Stimulated activated naive B cell treated with anti-CD40 and anti-IgM and Interleukin-4, amounts not matched to agents 10 μg/mL and 1 μg/mL and 100 μg/mL, for 72 hours (primary cell): ENCODE data around the gene IFT74.

Experiments used
- ATAC-seq, 2 donors: fragments of 150-1000 bp; cut with Tn5 transposase; replicated peaks; 2 replicates each; pipeline ENCODE4 v1.10.0; 2021; ENCODE audit warnings: moderate library complexity in 1 of 2
- DNase-seq: peaks from one replicate; pipeline ENCODE4 v3.0.0; 2021
- H3K27ac Mint-ChIP-seq: one replicate; pipeline ENCODE4 v1.8.0; 2022; ENCODE audit warnings: mild to moderate bottlenecking, mixed read lengths
- H3K27me3 Mint-ChIP-seq, 2 donors: one replicate each; pipeline ENCODE4 v1.8.0; 2022; ENCODE audit warnings: mixed read lengths in 2 of 2
- H3K36me3 Mint-ChIP-seq, 2 donors: one replicate each; pipeline ENCODE4 v1.8.0; 2022; ENCODE audit warnings: mixed read lengths in 2 of 2, mild to moderate bottlenecking in 1 of 2
- H3K4me1 Mint-ChIP-seq, 2 donors: one replicate each; pipeline ENCODE4 v1.8.0; 2022; ENCODE audit warnings: mixed read lengths in 2 of 2, mild to moderate bottlenecking in 1 of 2
- H3K4me3 Mint-ChIP-seq, 2 donors: one replicate each; pipeline ENCODE4 v1.8.0; 2022; ENCODE audit warnings: mild to moderate bottlenecking in 2 of 2, mixed read lengths in 2 of 2, moderate library complexity in 1 of 2
- H3K9me3 Mint-ChIP-seq, 2 donors: one replicate each; pipeline ENCODE4 v1.8.0; 2022; ENCODE audit warnings: mixed read lengths in 2 of 2, mild to moderate bottlenecking in 1 of 2

IFT74 gene

GRCh38 chr9:27019589-27019988 lies 63.4 kb downstream of the IFT74 start:
- Mint-ChIP-seq H3K9me3 (no peaks in the 10 kb centered on the region), H3K27ac (no peak overlapping the region), H3K27me3 (no peaks in the 10 kb centered on the region), H3K36me3 (peaks cover 28 to 37% of the 10 kb centered on the region in 2 donors), H3K4me1 (peaks cover 0 to 5% of the 10 kb centered on the region in 2 donors), H3K4me3 (no peak overlapping the region)
- peak in 1 of 2 donors; percentile 41 for ATAC-seq
- DNase-seq: no peak

GRCh38 chr9:27022920-27023319 lies 66.7 kb downstream of the IFT74 start:
- no peaks in the 10 kb centered on the region for H3K27me3 Mint-ChIP-seq
- peaks cover 30 to 45% of the 10 kb centered on the region in 2 donors for H3K36me3 Mint-ChIP-seq
- ATAC-seq: peak; percentile 58 to 66
- no peak for DNase-seq
- H3K9me3 Mint-ChIP-seq: no peaks in the 10 kb centered on the region
- no peak overlapping the region for H3K4me3 Mint-ChIP-seq
- H3K4me1 Mint-ChIP-seq: peaks cover 0 to 5% of the 10 kb centered on the region in 2 donors
- H3K27ac Mint-ChIP-seq: no peak overlapping the region

GRCh38 chr9:27029186-27029585 lies 73.0 kb downstream of the IFT74 start:
- Mint-ChIP-seq H3K27ac (no peak overlapping the region), H3K9me3 (no peaks in the 10 kb centered on the region), H3K4me1 (no peaks in the 10 kb centered on the region), H3K36me3 (peaks cover 7 to 15% of the 10 kb centered on the region in 2 donors), H3K27me3 (no peaks in the 10 kb centered on the region), H3K4me3 (no peak overlapping the region)
- ATAC-seq (no peak), DNase-seq (no peak)

- ATAC-seq: peak; percentile 64
- H3K4me3 Mint-ChIP-seq: no peak overlapping the region
Observed at GRCh38 chr9:27033815-27034403, 77.7 kb downstream of the IFT74 start.

GRCh38 chr9:27037499-27037898 lies 81.3 kb downstream of the IFT74 start:
- Mint-ChIP-seq H3K27me3 (no peaks in the 10 kb centered on the region), H3K4me3 (no peak overlapping the region), H3K9me3 (no peaks in the 10 kb centered on the region), H3K36me3 (peaks cover 3 to 13% of the 10 kb centered on the region in 2 donors), H3K4me1 (no peaks in the 10 kb centered on the region), H3K27ac (no peak overlapping the region)
- no peak for DNase-seq
- no peak for ATAC-seq

More at GRCh38 chr9:27033815-27034403, 77.7 kb downstream of the IFT74 start:
- peak; percentile 13 for DNase-seq
- Mint-ChIP-seq H3K27me3 (no peaks in the 10 kb centered on the region), H3K9me3 (no peaks in the 10 kb centered on the region), H3K4me1 (no peaks in the 10 kb centered on the region), H3K36me3 (peaks cover 3 to 13% of the 10 kb centered on the region in 2 donors), H3K27ac (no peak overlapping the region)

GRCh38 chr9:27041746-27042145 lies 85.5 kb downstream of the IFT74 start:
- H3K27ac Mint-ChIP-seq: no peak overlapping the region
- no peak for DNase-seq
- H3K4me3 Mint-ChIP-seq: no peak overlapping the region

GRCh38 chr9:27042476-27042875 lies 86.3 kb downstream of the IFT74 start:
- no peaks in the 10 kb centered on the region for H3K4me1 Mint-ChIP-seq
- H3K4me3 Mint-ChIP-seq: no peak overlapping the region
- peaks cover 3 to 4% of the 10 kb centered on the region in 2 donors for H3K36me3 Mint-ChIP-seq
- ATAC-seq (no peak), DNase-seq (no peak)
- H3K9me3 Mint-ChIP-seq: no peaks in the 10 kb centered on the region
- H3K27ac Mint-ChIP-seq: no peak overlapping the region
- H3K27me3 Mint-ChIP-seq: no peaks in the 10 kb centered on the region

More at GRCh38 chr9:27041746-27042145, 85.5 kb downstream of the IFT74 start:
- Mint-ChIP-seq H3K27me3 (no peaks in the 10 kb centered on the region), H3K4me1 (no peaks in the 10 kb centered on the region), H3K9me3 (no peaks in the 10 kb centered on the region), H3K36me3 (peaks cover 3 to 9% of the 10 kb centered on the region in 2 donors)
- ATAC-seq: no peak

- no peaks in the 10 kb centered on the region for H3K36me3 Mint-ChIP-seq
- DNase-seq: no peak
- no peaks in the 10 kb centered on the region for H3K9me3 Mint-ChIP-seq
- ATAC-seq: no peak
- no peak overlapping the region for H3K4me3 Mint-ChIP-seq
- no peak overlapping the region for H3K27ac Mint-ChIP-seq
- H3K27me3 Mint-ChIP-seq: no peaks in the 10 kb centered on the region
- no peaks in the 10 kb centered on the region for H3K4me1 Mint-ChIP-seq
Observed at GRCh38 chr9:27043176-27043575, 87.0 kb downstream of the IFT74 start.

GRCh38 chr9:27047136-27047535 lies 90.9 kb downstream of the IFT74 start:
- Mint-ChIP-seq H3K36me3 (peaks cover 3 to 13% of the 10 kb centered on the region in 2 donors), H3K27me3 (no peaks in the 10 kb centered on the region), H3K9me3 (no peaks in the 10 kb centered on the region), H3K4me1 (no peaks in the 10 kb centered on the region), H3K27ac (no peak overlapping the region), H3K4me3 (no peak overlapping the region)
- ATAC-seq (no peak), DNase-seq (no peak)

- DNase-seq (no peak), ATAC-seq (no peak)
- no peak overlapping the region for H3K27ac Mint-ChIP-seq
- no peaks in the 10 kb centered on the region for H3K4me1 Mint-ChIP-seq
- no peaks in the 10 kb centered on the region for H3K9me3 Mint-ChIP-seq
- no peaks in the 10 kb centered on the region for H3K27me3 Mint-ChIP-seq
- H3K36me3 Mint-ChIP-seq: peaks cover 4 to 14% of the 10 kb centered on the region in 2 donors
- no peak overlapping the region for H3K4me3 Mint-ChIP-seq
Observed at GRCh38 chr9:27053369-27054022, 97.3 kb downstream of the IFT74 start.

- DNase-seq (no peak), ATAC-seq (no peak)
- Mint-ChIP-seq H3K27ac (no peak overlapping the region), H3K27me3 (no peaks in the 10 kb centered on the region), H3K9me3 (no peaks in the 10 kb centered on the region), H3K36me3 (peaks cover 3 to 12% of the 10 kb centered on the region in 2 donors), H3K4me1 (no peaks in the 10 kb centered on the region), H3K4me3 (no peak overlapping the region)
Observed at GRCh38 chr9:27054125-27054524, 97.9 kb downstream of the IFT74 start.

GRCh38 chr9:27054841-27055240 lies 98.6 kb downstream of the IFT74 start:
- H3K9me3 Mint-ChIP-seq: no peaks in the 10 kb centered on the region
- ATAC-seq (no peak), DNase-seq (no peak)
- H3K36me3 Mint-ChIP-seq: peaks cover 3 to 10% of the 10 kb centered on the region in 2 donors
- no peaks in the 10 kb centered on the region for H3K4me1 Mint-ChIP-seq
- no peak overlapping the region for H3K4me3 Mint-ChIP-seq
- H3K27me3 Mint-ChIP-seq: no peaks in the 10 kb centered on the region
- H3K27ac Mint-ChIP-seq: no peak overlapping the region

- ATAC-seq: no peak
- Mint-ChIP-seq H3K4me3 (no peak overlapping the region), H3K36me3 (peaks cover 5 to 13% of the 10 kb centered on the region in 2 donors), H3K4me1 (no peaks in the 10 kb centered on the region), H3K9me3 (no peaks in the 10 kb centered on the region), H3K27ac (no peak overlapping the region), H3K27me3 (no peaks in the 10 kb centered on the region)
- no peak for DNase-seq
Observed at GRCh38 chr9:27059412-27059811, 103.2 kb downstream of the IFT74 start.

GRCh38 chr9:27059907-27060306 lies 103.7 kb downstream of the IFT74 start:
- Mint-ChIP-seq H3K27ac (no peak overlapping the region), H3K4me3 (no peak overlapping the region), H3K4me1 (no peaks in the 10 kb centered on the region), H3K9me3 (no peaks in the 10 kb centered on the region), H3K27me3 (no peaks in the 10 kb centered on the region), H3K36me3 (peaks cover 2 to 13% of the 10 kb centered on the region in 2 donors)
- ATAC-seq (no peak), DNase-seq (no peak)

GRCh38 chr9:27065288-27065687 lies 109.1 kb downstream of the IFT74 start:
- H3K27ac Mint-ChIP-seq: no peak overlapping the region
- no peaks in the 10 kb centered on the region for H3K27me3 Mint-ChIP-seq
- no peak overlapping the region for H3K4me3 Mint-ChIP-seq
- ATAC-seq (no peak), DNase-seq (no peak)
- peaks cover 2 to 3% of the 10 kb centered on the region in 2 donors for H3K36me3 Mint-ChIP-seq
- H3K4me1 Mint-ChIP-seq: no peaks in the 10 kb centered on the region
- peaks cover 0 to 2% of the 10 kb centered on the region in 2 donors for H3K9me3 Mint-ChIP-seq
